Left lung (tissue), 10 donors: ENCODE data around the gene DISC1. TPM values are rescaled to one million over a fixed set of nuclear protein-coding genes. Genes with fewer than 3 reads are reported as not detected.
A peak's percentile ranks its signal among the peaks of the same experiment; 100 is the strongest.

Experiments
- ATAC-seq: fragments of 200-7000 bp; cut with Tn5 transposase; one replicate; pipeline ENCODE4 v1.9.1; 2020; ENCODE audit warnings: moderate library complexity
- DNase-seq, 4 donors: peaks; one replicate each; pipeline ENCODE4 v3.0.0-alpha.2; 2013 to 2020
- H3K27ac ChIP-seq, 2 donors: fragments of 200-600 bp; sonication (generic) in 1 of 2; one replicate each; pipeline versions ENCODE4 v1.5.0 to v1.8.0; 2020 to 2021
- H3K27me3 ChIP-seq, 2 donors: fragments of 200-600 bp; sonication (generic) in 1 of 2; one replicate each; pipeline versions ENCODE4 v1.5.0 to v1.8.0; 2020 to 2021
- H3K36me3 ChIP-seq, 2 donors: fragments of 200-600 bp; sonication (generic) in 1 of 2; one replicate each; pipeline versions ENCODE4 v1.5.0 to v1.8.0; 2020 to 2021
- H3K4me1 ChIP-seq, 2 donors: fragments of 200-600 bp; one replicate each; pipeline ENCODE4 v1.8.0; 2021
- H3K4me3 ChIP-seq, 2 donors: fragments of 200-600 bp; sonication (generic) in 1 of 2; one replicate each; pipeline versions ENCODE4 v1.5.0 to v1.8.0; 2020 to 2021; ENCODE audit warnings: mild to moderate bottlenecking in 1 of 2
- H3K9me3 ChIP-seq, 2 donors: fragments of 200-600 bp; sonication (generic) in 1 of 2; one replicate each; pipeline versions ENCODE4 v1.5.0 to v1.8.0; 2020 to 2021
- CTCF ChIP-seq, 2 donors: fragments of 200-600 bp; sonication (generic) in 1 of 2; IDR thresholded peaks; one replicate each; pipeline versions ENCODE4 v1.5.0 to v1.8.0; 2021; ENCODE audit warnings: antibody characterized with exemption in 2 of 2
- intact Hi-C, 2 donors: fragments of 100-400 bp; cut with DNase I; formaldehyde crosslinking; loops; one replicate each; pipeline versions ENCODE4 v1.11.2 to v1.14.2; 2022
- polyA plus RNA-seq, 6 donors: library from polyadenylated mRNA; unstranded; fragments of 120-200 nt; gene quantifications; one replicate each; pipeline ENCODE4 v1.2.1, GENCODE V29; 2013; ENCODE audit not compliant: insufficient read length in 6 of 6
- total RNA-seq, 2 donors: library from RNA; stranded (reverse); fragmentation: NEBNext Ultra II Directional; extraction: Animal tissue kit (Norgen Biotek cat#: 25700); gene quantifications; one replicate each; pipeline ENCODE4 v1.2.1, GENCODE V29; 2021
- donor health status: DM: no; HTN: yes; CAD: no.
- donor health status: DM: no; HTN: no; CAD: no.

Gene DISC1
- total and polyA plus RNA-seq, 8 donors = 3.9 to 11.7 (median 10.5) TPM

- TF ChIP-seq CTCF (IDR thresholded peaks at IDR 0.05) = no peak
- Histone ChIP-seq H3K27me3 (no peaks in the 10 kb centered on the region), H3K4me1 (no peaks in the 10 kb centered on the region), H3K4me3 (no peak overlapping the region), H3K27ac (no peak overlapping the region), H3K36me3 (no peaks in the 10 kb centered on the region), H3K9me3 (no peaks in the 10 kb centered on the region)
- no peak for ATAC-seq
- no peak for DNase-seq
- intact Hi-C loops = no loop called here
Measured at GRCh38 chr1:231735941-231736340, 109.4 kb downstream of the DISC1 start.

GRCh38 chr1:231736464-231736863 lies 109.9 kb downstream of the DISC1 start:
- DNase-seq (no peak), ATAC-seq (no peak)
- TF ChIP-seq CTCF (IDR thresholded peaks at IDR 0.05) = no peak
- H3K4me3 ChIP-seq = no peak overlapping the region
- H3K27me3 ChIP-seq = no peaks in the 10 kb centered on the region
- H3K27ac ChIP-seq = no peak overlapping the region
- no peaks in the 10 kb centered on the region for H3K4me1 ChIP-seq
- H3K36me3 ChIP-seq = no peaks in the 10 kb centered on the region
- H3K9me3 ChIP-seq = no peaks in the 10 kb centered on the region
- intact Hi-C loops = no loop called here

- intact Hi-C loops = no loop called here
- Histone ChIP-seq H3K27ac (no peak overlapping the region), H3K36me3 (no peaks in the 10 kb centered on the region), H3K27me3 (no peaks in the 10 kb centered on the region), H3K4me1 (no peaks in the 10 kb centered on the region), H3K4me3 (no peak overlapping the region), H3K9me3 (no peaks in the 10 kb centered on the region)
- TF ChIP-seq CTCF (IDR thresholded peaks at IDR 0.05) = no peak
- DNase-seq = no peak
- no peak for ATAC-seq
Measured at GRCh38 chr1:231738554-231738953, 112.0 kb downstream of the DISC1 start.

- DNase-seq (no peak), ATAC-seq (no peak)
- H3K36me3 ChIP-seq = no peaks in the 10 kb centered on the region
- H3K27ac ChIP-seq = no peak overlapping the region
- H3K9me3 ChIP-seq = no peaks in the 10 kb centered on the region
- H3K27me3 ChIP-seq = no peaks in the 10 kb centered on the region
- no peak for TF ChIP-seq CTCF (IDR thresholded peaks at IDR 0.05)
- H3K4me1 ChIP-seq = no peaks in the 10 kb centered on the region
- intact Hi-C loops = no loop called here
- H3K4me3 ChIP-seq = no peak overlapping the region
Measured at GRCh38 chr1:231743966-231744365, 117.4 kb downstream of the DISC1 start.

GRCh38 chr1:231748760-231749415 lies 122.3 kb downstream of the DISC1 start:
- DNase-seq (peak in 1 of 4 donors; percentile 17), ATAC-seq (no peak)
- Histone ChIP-seq H3K36me3 (peaks cover 0 to 15% of the 10 kb centered on the region in 2 donors), H3K4me3 (no peak overlapping the region), H3K27ac (no peak overlapping the region), H3K4me1 (peaks cover 0 to 4% of the 10 kb centered on the region in 2 donors), H3K27me3 (no peaks in the 10 kb centered on the region), H3K9me3 (peaks cover 0 to 13% of the 10 kb centered on the region in 2 donors)
- intact Hi-C loops = no loop called here
- TF ChIP-seq CTCF (IDR thresholded peaks at IDR 0.05) = no peak
